GM12865 (cell line): ENCODE measurements around the gene ZNF446.

Source experiments
- DNase-seq: peaks from one replicate; pipeline ENCODE4 v3.0.0; 2010; ENCODE audit warnings: low read depth
- H3K4me3 ChIP-seq: 2 replicates; pipeline ENCODE4 v1.5.1; 2011; ENCODE audit warnings: mild to moderate bottlenecking, low read depth, low read length, control low read depth
- CTCF ChIP-seq: IDR thresholded peaks from 2 replicates; pipeline ENCODE4 v1.5.1; 2011; ENCODE audit warnings: low read length, control low read depth, low read depth, inconsistent platforms; ENCODE audit not compliant: insufficient read depth; ENCODE audit errors: missing control alignments

The ZNF446 gene

GRCh38 chr19:58473775-58474174 lies 2.4 kb upstream of the ZNF446 start:
- TF ChIP-seq CTCF: no peak
- no peak for DNase-seq
- H3K4me3 ChIP-seq: no peak overlapping the region

- TF ChIP-seq CTCF: no peak
- DNase-seq: no peak
- no peak overlapping the region; the same call in 1 of the 2 replicates for H3K4me3 ChIP-seq
Measured at GRCh38 chr19:58474291-58474996, 1.7 kb upstream of the ZNF446 start.

- DNase-seq: no peak
- H3K4me3 ChIP-seq: peak overlapping the region; percentile 89
- no peak for TF ChIP-seq CTCF
Measured at GRCh38 chr19:58474997-58475713, 997 bp upstream of the ZNF446 start.

GRCh38 chr19:58476498-58477015 lies 405 bp downstream of the ZNF446 start:
- no peak for TF ChIP-seq CTCF
- peak overlapping the region; percentile 89 for H3K4me3 ChIP-seq
- DNase-seq: no peak

GRCh38 chr19:58477130-58477529 lies 978 bp downstream of the ZNF446 start:
- H3K4me3 ChIP-seq: peak overlapping the region; percentile 89; the same call in 1 of the 2 replicates
- no peak for DNase-seq
- no peak for TF ChIP-seq CTCF

GRCh38 chr19:58477871-58478270 lies 1.7 kb downstream of the ZNF446 start:
- no peak for DNase-seq
- no peak overlapping the region for H3K4me3 ChIP-seq
- no peak for TF ChIP-seq CTCF

GRCh38 chr19:58479303-58479702 lies 3.2 kb downstream of the ZNF446 start:
- H3K4me3 ChIP-seq: no peak overlapping the region
- no peak for TF ChIP-seq CTCF
- DNase-seq: no peak
